8988T (cell line): ENCODE measurements around the gene KREMEN2.
A peak's percentile ranks its signal among the peaks of the same experiment; 100 is the strongest.

Source experiments
- DNase-seq: peaks from one replicate; pipeline ENCODE4 v3.0.0; 2011

KREMEN2 gene

GRCh38 chr16:2981177-2981898, 17.3 kb downstream of the KREMEN2 start:
- DNase-seq, result no peak

GRCh38 chr16:2981899-2982250, 17.8 kb downstream of the KREMEN2 start:
- no peak for DNase-seq

DNA sequence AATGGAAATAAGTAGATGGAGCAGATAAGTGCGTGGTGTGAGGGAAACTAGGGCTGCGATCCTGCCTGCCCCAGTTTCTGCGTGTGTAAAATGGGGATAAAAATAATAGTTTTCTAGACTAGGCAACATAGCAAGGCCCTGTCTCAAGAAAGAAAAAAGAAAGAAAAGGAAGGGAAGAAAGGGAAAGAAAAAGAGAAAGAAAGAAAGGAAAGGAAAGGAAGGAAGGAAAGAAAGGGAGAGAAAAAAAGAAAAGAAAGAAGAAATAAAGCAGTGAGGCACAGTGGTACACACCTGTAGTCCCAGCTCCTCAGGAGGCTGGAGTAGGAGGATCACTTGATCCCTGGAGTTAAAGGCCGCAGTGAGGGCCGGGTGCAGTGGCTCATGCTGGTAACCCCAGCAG, 18.3 kb downstream of the KREMEN2 start:
- DNase-seq, result no peak

DNA sequence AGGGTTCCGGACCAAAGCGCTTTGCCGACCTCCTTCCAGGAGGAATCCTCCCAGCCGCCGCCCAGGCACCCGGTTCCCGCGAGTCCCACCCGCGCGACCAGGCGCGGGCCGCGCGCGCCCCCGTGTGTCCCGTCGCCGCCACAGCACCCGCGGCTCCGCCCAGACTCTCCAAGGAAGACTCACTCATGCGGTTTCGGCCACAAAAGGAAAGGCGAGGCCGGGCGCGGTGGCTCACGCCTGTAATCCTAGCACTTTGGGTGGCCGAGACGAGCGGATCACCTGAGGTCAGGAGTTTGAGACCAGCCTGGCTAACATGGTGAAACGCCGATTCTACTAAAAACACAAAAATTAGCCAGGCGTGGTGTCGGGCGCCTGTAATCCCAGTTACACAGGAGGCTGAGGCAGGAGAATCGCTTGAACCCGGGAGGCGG, 19.6 kb downstream of the KREMEN2 start:
- peak; percentile 96 for DNase-seq

DNA sequence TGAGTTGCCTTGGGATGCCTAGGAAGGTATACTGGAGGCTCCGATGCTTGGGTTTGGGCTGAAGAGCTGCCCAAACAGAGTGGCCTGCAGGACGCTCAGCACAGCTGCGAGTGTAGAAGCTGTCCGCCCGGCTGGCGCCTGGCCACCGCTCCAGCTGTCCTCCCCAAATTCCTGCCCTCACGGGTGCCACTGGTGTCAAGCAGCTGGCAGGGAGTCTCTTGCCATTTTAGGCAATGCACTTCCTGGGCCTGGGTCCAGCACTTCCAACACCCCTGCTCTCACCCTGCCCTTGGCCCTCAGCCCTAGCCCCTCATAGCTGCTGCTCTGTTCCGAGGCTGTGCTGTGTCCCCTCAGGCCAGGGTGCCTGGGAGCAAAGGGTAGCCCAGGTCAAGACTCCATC, 21.4 kb downstream of the KREMEN2 start:
- no peak for DNase-seq

DNA sequence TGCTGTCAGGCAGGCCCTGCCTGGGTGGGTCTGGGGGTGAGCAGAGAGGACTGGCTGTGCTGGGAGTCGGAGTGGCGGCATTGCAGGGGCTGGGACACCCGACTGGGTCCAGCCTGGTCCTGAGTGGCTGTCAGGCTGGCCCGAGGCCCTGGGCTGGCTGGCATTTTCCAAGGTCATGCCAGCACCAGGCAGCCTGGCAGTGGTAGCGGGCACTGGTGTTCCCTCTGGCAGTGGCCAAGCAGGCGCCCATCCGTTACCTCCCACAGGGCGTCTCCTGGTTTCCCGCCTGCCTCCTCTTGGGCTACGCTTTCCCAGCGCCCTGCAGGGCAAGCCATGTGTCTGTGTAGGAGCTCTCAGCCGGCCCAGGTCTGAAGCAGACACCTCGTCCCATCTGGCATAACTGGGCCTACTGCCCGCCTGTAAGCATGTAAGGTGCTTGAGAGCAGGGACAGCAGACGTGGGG, 21.8 kb downstream of the KREMEN2 start:
- no peak for DNase-seq

- no peak for DNase-seq
Observed at GRCh38 chr16:2986623-2987188, 22.6 kb downstream of the KREMEN2 start.

- no peak for DNase-seq
Observed at GRCh38 chr16:2987286-2987685, 23.2 kb downstream of the KREMEN2 start.

GRCh38 chr16:2987833-2988232, 23.8 kb downstream of the KREMEN2 start:
- no peak for DNase-seq

GRCh38 chr16:2988590-2989099, 24.6 kb downstream of the KREMEN2 start:
- no peak for DNase-seq

DNA sequence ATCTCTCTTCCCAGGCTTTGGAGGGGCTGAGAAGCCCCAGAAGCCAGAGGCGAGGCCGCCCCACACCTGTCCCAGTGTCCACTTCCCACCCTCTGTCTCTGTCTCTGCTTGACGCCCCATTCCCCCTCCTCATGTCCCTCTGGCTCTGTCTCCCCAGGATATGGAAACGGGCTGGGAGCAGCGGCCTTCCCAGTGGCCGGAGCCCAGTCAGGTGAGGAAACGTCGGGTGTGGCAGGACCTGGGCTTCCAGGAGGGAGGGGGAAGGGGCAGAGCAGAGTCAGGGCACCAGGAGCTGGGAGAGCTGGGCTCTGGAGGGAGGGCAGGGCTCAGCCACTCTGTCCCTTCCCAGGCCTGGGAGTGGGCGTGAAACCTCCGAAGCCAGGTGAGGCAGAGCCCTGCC, 26.8 kb downstream of the KREMEN2 start:
- DNase-seq, result no peak

- DNase-seq, result no peak
Observed at GRCh38 chr16:2991566-2992261, 27.6 kb downstream of the KREMEN2 start.

DNA sequence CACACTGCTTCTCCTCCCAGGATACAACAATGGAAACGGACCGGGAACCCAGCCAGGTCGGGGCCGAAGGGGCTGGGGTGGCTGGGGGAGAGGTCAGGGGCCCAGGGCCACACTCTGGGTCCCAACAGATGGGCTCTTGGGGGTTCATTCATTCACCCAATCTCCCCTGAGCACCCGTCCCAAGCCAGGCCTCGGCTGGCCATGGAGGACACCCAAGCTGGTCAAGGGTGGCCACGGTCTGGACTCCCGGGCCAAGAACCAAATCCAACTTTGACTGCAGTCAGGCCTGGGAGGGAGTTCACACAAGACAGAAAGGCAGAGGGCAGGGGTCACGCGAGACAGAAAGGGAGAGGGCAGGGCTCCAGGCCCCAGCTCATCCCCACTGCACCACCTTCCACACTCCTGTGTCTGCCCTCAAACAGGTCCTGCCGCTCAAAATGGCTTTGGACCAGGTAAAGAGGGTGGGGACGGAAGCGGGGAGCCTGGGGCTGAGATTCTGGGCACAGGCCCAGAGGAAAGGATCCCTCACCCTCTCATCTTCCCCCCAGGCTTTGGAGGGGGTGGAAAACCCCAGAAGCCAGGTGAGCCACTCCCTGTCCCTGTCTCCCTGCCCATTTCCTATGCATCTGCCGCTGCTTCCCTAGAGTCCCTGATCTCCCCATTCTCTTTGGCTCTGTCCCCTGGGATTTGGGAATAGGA, 28.5 kb downstream of the KREMEN2 start:
- no peak for DNase-seq

DNA sequence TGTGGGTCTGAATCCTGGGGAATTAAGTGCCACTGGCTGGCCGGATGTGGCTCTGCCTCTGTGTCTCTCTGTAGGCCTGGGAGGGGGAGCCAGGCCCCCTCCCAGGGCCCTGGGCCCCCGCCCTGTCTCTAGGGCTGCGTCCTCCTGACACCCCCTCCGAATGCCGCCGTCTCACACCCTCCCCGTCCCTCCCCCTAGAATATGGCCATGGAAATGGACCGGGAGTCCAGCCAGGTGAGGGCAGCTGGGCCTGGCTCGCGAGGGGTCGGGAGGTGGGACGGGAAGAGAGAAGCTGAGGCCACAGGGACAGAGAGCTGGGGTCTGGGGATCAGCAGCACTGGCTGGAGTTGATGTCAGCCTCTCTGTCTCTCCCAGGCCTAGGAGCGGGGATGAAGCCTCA, 32.2 kb downstream of the KREMEN2 start:
- DNase-seq, result no peak

DNA sequence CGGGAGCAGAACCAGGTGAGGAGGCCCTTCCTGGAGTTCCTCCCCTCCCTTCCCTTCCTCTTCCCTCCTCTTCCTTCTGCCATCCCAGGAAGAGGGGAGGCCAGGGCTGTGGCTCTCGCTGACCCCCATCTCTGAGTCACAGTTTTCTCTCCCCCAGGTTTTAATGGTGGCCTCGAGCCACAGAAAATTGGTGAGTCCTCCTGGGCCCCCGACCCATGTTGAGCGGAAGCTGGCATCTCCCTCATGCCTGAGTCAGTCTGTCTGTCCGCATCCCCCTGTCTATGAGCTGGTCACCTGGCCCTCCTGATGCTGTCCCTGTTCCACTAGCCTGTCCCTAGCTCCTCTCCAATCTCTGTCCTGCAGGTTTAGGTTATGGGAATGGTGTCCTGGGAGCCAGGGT, 35.9 kb downstream of the KREMEN2 start:
- DNase-seq, result no peak

DNA sequence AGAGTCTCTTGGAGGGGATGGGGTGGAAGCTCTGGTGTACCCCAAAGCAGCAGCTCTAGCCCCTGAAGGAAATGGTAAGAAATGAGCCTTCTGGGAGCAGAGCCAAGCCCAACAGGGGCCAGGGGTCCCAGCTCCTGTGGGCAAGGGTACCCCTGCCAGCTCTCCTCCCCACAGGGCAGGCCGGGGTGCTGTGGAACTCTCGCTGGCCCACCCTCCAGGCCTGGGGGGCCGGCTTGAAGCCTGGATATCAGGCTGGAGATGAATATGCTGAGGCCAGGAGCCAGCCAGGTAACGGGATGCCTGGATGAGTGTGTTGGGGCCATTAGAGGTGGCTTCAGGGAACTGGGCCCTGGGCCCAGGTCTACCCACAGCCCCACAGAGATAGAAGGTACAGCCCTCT, 36.5 kb downstream of the KREMEN2 start:
- no peak for DNase-seq

DNA sequence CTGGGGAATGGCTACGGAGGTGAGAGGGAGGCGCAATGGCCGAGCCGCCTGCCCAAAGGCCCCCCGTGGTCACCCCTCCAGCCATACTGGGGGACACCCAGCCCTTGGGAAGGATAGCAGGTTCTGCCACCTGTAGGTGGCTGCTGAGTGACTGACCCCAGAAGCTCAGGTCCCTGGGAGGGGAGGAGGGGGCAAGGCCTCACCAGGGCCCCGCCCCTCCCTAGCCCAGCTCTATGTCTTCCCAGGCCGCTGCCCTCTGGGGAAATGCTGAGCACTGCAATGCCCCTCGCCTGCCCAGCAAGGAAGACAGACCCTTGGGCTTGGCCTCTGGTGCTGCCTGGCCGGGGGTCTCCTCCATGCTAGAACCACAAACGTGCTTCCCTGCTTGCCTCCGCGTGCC, 37.2 kb downstream of the KREMEN2 start:
- no peak for DNase-seq

- DNase-seq, result peak; percentile 91
Observed at GRCh38 chr16:3003582-3004270, 39.7 kb downstream of the KREMEN2 start.

GRCh38 chr16:3004319-3004718, 40.2 kb downstream of the KREMEN2 start:
- no peak for DNase-seq

GRCh38 chr16:3004781-3005284, 40.8 kb downstream of the KREMEN2 start:
- DNase-seq, result no peak

GRCh38 chr16:3007059-3007956, 43.2 kb downstream of the KREMEN2 start:
- no peak for DNase-seq
